ENCODE data around the gene SLC22A5.

Gene SLC22A5

DNA sequence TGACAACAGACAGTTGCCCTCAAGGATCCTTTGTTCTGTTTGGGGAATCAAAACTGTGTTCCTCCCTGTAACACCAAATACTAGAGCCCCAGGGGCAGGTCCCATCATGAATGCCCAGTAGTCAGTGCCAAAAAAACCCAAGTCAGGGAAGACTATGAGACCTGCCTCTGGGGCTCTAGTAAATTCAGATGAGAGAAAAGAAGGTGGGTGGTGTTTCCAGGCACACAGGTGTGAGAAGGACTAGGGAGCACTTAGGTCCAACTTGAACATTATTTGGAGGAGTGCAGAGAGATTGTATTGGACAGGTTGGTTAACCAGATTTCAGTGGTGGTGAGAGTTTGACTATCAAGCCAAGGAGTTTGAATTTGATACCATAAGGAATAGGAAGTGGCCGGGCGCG, 52.0 kb downstream of the SLC22A5 start:
- POLR2A ChIA-PET = interaction anchor here (1.3 to 6.8 kb wide), 3 partner anchors 66 to 70 kb away, joined by 5 to 59 read pairs (median 7); partner anchors contain the start of gene IRF1

DNA sequence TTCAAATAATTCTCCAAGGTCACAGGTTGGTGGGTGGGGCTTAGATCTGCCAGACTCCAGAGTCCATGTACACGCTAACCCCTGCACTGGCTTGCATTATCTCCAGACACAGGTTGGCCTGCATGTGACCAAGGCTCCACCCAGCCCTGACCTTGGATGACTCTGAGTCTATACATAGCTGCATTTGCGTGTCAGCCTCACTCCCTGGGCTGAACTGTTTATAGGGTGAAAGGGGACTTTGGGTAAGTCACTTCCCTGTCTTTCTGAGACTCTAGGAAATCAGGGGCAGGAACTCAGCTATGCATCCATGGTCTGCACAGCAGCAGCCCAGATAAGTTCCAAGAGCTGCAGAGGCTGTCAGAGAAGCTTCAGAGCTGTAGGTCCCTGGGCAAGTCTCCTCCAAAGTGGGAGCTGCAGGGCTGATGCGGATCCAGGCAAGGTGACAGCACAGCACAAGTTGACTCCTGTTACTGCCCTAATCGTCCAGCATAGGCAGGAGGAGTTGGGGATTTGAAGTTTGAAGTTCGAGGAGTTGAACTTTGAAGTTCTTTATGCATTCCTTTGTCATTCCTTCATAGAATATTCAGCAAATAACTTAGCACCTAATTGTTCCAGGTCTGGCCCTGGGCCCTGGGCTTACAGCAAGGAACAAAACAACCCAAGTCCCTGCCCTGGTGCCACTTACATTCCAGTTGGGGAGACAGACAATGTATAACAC, 53.4 kb downstream of the SLC22A5 start:
- POLR2A ChIA-PET = interaction anchor here (0.5 to 6.8 kb wide), 6 partner anchors 33 to 66 kb away, joined by 3 to 59 read pairs (median 4); partner anchors contain the start of gene IRF1
- TF ChIP-seq, protein P1, sequence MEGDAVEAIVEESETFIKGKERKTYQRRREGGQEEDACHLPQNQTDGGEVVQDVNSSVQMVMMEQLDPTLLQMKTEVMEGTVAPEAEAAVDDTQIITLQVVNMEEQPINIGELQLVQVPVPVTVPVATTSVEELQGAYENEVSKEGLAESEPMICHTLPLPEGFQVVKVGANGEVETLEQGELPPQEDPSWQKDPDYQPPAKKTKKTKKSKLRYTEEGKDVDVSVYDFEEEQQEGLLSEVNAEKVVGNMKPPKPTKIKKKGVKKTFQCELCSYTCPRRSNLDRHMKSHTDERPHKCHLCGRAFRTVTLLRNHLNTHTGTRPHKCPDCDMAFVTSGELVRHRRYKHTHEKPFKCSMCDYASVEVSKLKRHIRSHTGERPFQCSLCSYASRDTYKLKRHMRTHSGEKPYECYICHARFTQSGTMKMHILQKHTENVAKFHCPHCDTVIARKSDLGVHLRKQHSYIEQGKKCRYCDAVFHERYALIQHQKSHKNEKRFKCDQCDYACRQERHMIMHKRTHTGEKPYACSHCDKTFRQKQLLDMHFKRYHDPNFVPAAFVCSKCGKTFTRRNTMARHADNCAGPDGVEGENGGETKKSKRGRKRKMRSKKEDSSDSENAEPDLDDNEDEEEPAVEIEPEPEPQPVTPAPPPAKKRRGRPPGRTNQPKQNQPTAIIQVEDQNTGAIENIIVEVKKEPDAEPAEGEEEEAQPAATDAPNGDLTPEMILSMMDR (IDR thresholded peaks at IDR 0.05; ENCODE audit: control extremely low read depth, extremely low read depth, low read depth, missing control alignments) = no peak
- DNase-seq (ENCODE audit: extremely low spot score) = peak; percentile 55

More for the DNA sequence above, 52.0 kb downstream of the SLC22A5 start:
- CTCF ChIA-PET = interaction anchor here (1.3 to 7.7 kb wide), 8 partner anchors 10 to 78 kb away, joined by 5 to 82 read pairs (median 13); partner anchors contain the start of gene IRF1
- DNase-seq (ENCODE audit: extremely low spot score) = no peak
- TF ChIP-seq, protein P1 (IDR thresholded peaks at IDR 0.05; ENCODE audit: control extremely low read depth, extremely low read depth, low read depth, missing control alignments) = no peak

DNA sequence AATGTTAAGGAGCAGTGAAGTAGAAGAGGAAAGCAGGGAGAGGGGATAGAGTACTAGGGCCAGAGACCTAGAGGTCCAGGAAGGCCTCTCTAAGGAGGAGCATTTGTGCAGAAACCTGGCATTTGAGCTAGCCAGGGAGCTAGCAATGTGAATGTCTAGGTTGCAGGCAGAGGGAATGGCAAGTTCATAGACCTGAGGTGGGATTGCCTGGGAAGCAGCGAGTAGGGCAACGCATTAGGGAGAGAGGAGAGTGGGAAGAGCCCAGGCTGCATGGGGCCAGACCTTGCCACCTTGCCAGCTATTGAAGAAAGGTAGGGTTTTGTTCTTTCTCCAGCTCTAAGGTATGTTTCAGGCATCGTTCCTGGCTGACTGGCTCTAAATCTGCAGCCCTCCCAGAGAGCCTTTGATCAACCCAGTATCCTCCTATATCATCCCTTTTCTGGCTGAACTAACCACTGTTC, 54.0 kb downstream of the SLC22A5 start:
- TF ChIP-seq, protein P1 (IDR thresholded peaks at IDR 0.05; ENCODE audit: control extremely low read depth, extremely low read depth, low read depth, missing control alignments) = no peak
- ChIA-PET CTCF (interaction anchor here (1.2 to 10.8 kb wide), 13 partner anchors 8 to 396 kb away, joined by 3 to 104 read pairs (median 14); partner anchors contain the start of gene IRF1), POLR2A (interaction anchor here (0.5 to 6.8 kb wide), 6 partner anchors 32 to 66 kb away, joined by 3 to 59 read pairs (median 4); partner anchors contain the start of gene IRF1)
- no peak for DNase-seq (ENCODE audit: extremely low spot score)

More for the DNA sequence above, 53.4 kb downstream of the SLC22A5 start:
- CTCF ChIA-PET = interaction anchor here (0.8 to 10.8 kb wide), 11 partner anchors 14 to 104 kb away, joined by 3 to 104 read pairs (median 3); partner anchors contain the start of gene IRF1

DNA sequence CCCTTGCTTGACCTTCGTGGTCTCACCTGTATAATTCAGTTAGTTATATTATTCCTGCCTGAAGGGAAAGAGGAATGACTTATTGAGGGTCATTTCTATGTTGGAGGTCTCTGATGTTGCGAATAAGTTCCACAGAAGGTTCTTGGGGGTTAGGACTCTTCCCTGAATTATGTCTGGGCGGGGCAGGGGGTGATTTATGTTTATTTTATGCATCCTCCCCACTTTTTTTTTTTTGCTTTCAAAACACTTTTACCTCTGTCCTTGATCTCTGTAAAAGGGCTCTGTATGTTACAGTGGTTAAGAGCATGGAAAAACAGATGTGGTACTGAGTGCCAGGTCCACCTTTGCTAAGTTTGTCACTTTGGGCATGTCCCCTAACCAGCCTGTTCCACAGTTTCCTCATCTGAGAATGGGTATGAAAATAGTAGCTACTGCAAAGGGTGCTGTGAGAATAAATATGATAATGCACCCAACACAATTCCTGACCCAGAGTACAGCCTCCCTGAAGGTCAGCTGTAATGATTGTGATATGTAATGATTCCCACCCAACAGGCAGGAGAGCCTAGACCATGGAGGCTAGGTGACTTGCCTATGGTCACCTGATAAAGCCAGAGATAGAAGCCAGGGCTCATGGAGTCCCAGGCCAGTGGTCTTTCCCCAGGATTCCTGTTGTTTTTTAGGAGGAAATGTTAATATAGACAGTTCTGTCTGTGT, 54.8 kb downstream of the SLC22A5 start:
- TF ChIP-seq, protein P1 (IDR thresholded peaks at IDR 0.05; ENCODE audit: control extremely low read depth, extremely low read depth, low read depth, missing control alignments) = no peak

DNA sequence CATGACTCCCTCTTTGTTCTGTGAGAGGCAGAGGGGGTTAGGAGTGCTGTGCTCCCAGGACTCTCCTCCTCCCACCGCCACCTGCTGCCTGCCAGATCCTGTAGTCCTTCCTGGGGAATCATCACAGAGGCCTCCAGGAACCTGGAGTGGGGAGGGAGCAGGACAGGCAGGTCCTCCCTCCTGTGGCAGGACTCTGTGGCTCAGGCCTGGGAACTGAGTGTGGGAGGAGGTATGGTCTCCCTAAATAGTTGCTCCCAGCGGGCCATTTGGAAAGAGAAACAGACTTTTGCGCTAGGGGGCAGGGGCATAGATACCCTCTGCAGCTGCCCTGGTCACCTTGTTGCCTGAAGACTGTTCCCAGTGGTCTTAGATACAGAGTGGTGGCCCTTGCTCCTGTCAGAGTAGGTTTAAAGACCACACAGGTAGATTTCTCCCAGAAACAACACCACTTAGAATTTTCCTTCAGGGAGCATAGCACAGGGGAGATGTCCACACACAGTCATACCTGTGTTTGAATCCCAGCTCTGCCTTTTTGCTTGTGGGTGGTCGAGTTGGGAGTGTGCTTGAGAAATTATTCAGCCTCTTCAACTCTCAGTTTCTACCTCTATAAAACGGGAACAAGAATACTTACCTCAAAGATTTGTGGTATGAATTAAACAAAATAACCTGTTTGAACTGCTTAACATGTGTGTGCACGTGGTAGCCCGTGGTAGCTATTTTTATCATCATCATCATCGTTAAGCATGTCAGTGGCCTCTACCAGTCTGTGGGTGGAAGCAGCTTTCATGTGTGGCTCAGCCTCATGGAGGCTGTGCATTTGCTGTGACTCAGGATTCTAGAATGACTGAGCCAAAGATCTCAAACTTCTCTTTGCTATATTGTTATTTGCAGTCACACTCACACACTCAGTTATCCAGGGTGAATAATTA, 55.8 kb downstream of the SLC22A5 start:
- ChIA-PET CTCF (interaction anchor here (0.9 to 10.8 kb wide), 16 partner anchors 9 to 75 kb away, joined by 3 to 104 read pairs (median 8); partner anchors contain the start of gene IRF1), POLR2A (interaction anchor here (1.0 to 6.8 kb wide), 6 partner anchors 10 to 64 kb away, joined by 4 to 59 read pairs (median 8); partner anchors contain the start of gene IRF1)
- TF ChIP-seq, protein P1 (IDR thresholded peaks at IDR 0.05; ENCODE audit: control extremely low read depth, extremely low read depth, low read depth, missing control alignments) = no peak
- peak; percentile 80 for DNase-seq (ENCODE audit: extremely low spot score)

More for the DNA sequence above, 54.8 kb downstream of the SLC22A5 start:
- CTCF ChIA-PET = interaction anchor here (1.2 to 10.8 kb wide), 14 partner anchors 8 to 396 kb away, joined by 3 to 104 read pairs (median 12); partner anchors contain the start of gene IRF1
- POLR2A ChIA-PET = interaction anchor here (1.9 to 6.8 kb wide), 2 partner anchors 54 to 65 kb away, joined by 7 to 59 read pairs; partner anchors contain the start of gene IRF1
- no peak for DNase-seq (ENCODE audit: extremely low spot score)
